ENCODE measurements around the gene ARMC8. TPM values are rescaled to one million over a fixed set of nuclear protein-coding genes. Genes with fewer than 3 reads are reported as not detected.

ARMC8 gene
- total RNA-seq, 1 donor from 2014 or later, result 33.2 TPM

- Histone ChIP-seq H3K79me2 (ENCODE audit: insufficient read depth, low read length) (no peaks in the 10 kb centered on the region), H4K20me1 (ENCODE audit: insufficient read depth, low read length) (no peaks in the 10 kb centered on the region), H3K9ac (ENCODE audit: low read length) (no peak overlapping the region), H3K4me3 (ENCODE audit: insufficient read depth, low read depth, low read length) (no peak overlapping the region), H3K27me3 (ENCODE audit: insufficient read depth, low read length) (no peaks in the 10 kb centered on the region), H3K27ac (ENCODE audit: low read depth, low read length) (no peak overlapping the region), H3K9me3 (ENCODE audit: insufficient read depth, low read depth, low read length) (no peaks in the 10 kb centered on the region), H2AFZ (ENCODE audit: low read depth, low read length) (no peak overlapping the region), H3K4me2 (ENCODE audit: low read length) (no peak overlapping the region), H3K36me3 (ENCODE audit: insufficient read depth, low read length) (peaks cover 3% of the 10 kb centered on the region), H3K4me1 (ENCODE audit: insufficient read depth, low read length) (no peaks in the 10 kb centered on the region)
- Mint-ChIP-seq H3K36me3 (ENCODE audit: low read depth, unreplicated experiment) (peaks cover 9% of the 10 kb centered on the region), H3K27ac (ENCODE audit: unreplicated experiment) (no peak overlapping the region), H3K27me3 (ENCODE audit: low read depth, unreplicated experiment) (no peaks in the 10 kb centered on the region), H3K9me3 (ENCODE audit: unreplicated experiment) (no peaks in the 10 kb centered on the region), H3K4me1 (ENCODE audit: low read depth, unreplicated experiment) (no peaks in the 10 kb centered on the region), H3K4me3 (ENCODE audit: unreplicated experiment) (no peak overlapping the region)
- DNase-seq (ENCODE audit: low read depth) (no peak), FAIRE-seq (no peak)
- no peak for TF ChIP-seq CTCF (IDR thresholded peaks at IDR 0.05; ENCODE audit: insufficient read depth, low read depth, low read length)
- no peak for TF ChIP-seq EZH2 (IDR thresholded peaks at IDR 0.05; ENCODE audit: insufficient read depth, low read length)
Observed at GRCh38 chr3:138282836-138283235, 95.7 kb downstream of the ARMC8 start.

GRCh38 chr3:138284079-138284478, 97.0 kb downstream of the ARMC8 start:
- no peaks in the 10 kb centered on the region for H3K79me2 ChIP-seq (ENCODE audit: insufficient read depth, low read length)
- no peak overlapping the region for H3K4me2 ChIP-seq (ENCODE audit: low read length)
- H3K9ac ChIP-seq (ENCODE audit: low read length), result no peak overlapping the region
- TF ChIP-seq EZH2 (IDR thresholded peaks at IDR 0.05; ENCODE audit: insufficient read depth, low read length) (no peak), CTCF (IDR thresholded peaks at IDR 0.05; ENCODE audit: insufficient read depth, low read depth, low read length) (no peak)
- Mint-ChIP-seq H3K4me1 (ENCODE audit: low read depth, unreplicated experiment) (no peaks in the 10 kb centered on the region), H3K4me3 (ENCODE audit: unreplicated experiment) (no peak overlapping the region), H3K9me3 (ENCODE audit: unreplicated experiment) (no peaks in the 10 kb centered on the region), H3K36me3 (ENCODE audit: low read depth, unreplicated experiment) (peaks cover 9% of the 10 kb centered on the region), H3K27ac (ENCODE audit: unreplicated experiment) (no peak overlapping the region), H3K27me3 (ENCODE audit: low read depth, unreplicated experiment) (no peaks in the 10 kb centered on the region)
- H3K4me3 ChIP-seq (ENCODE audit: insufficient read depth, low read depth, low read length), result no peak overlapping the region
- H3K4me1 ChIP-seq (ENCODE audit: insufficient read depth, low read length), result no peaks in the 10 kb centered on the region
- no peaks in the 10 kb centered on the region for H3K9me3 ChIP-seq (ENCODE audit: insufficient read depth, low read depth, low read length)
- no peak overlapping the region for H2AFZ ChIP-seq (ENCODE audit: low read depth, low read length)
- H4K20me1 ChIP-seq (ENCODE audit: insufficient read depth, low read length), result no peaks in the 10 kb centered on the region
- H3K36me3 ChIP-seq (ENCODE audit: insufficient read depth, low read length), result peaks cover 8% of the 10 kb centered on the region
- H3K27ac ChIP-seq (ENCODE audit: low read depth, low read length), result no peak overlapping the region
- FAIRE-seq (no peak), DNase-seq (ENCODE audit: low read depth) (no peak)
- no peaks in the 10 kb centered on the region for H3K27me3 ChIP-seq (ENCODE audit: insufficient read depth, low read length)

- H3K27me3 Mint-ChIP-seq (ENCODE audit: low read depth, unreplicated experiment), result no peaks in the 10 kb centered on the region
- Histone ChIP-seq H3K36me3 (ENCODE audit: insufficient read depth, low read length) (peaks cover 9% of the 10 kb centered on the region), H3K9me3 (ENCODE audit: insufficient read depth, low read depth, low read length) (no peaks in the 10 kb centered on the region), H3K4me1 (ENCODE audit: insufficient read depth, low read length) (no peaks in the 10 kb centered on the region), H2AFZ (ENCODE audit: low read depth, low read length) (no peak overlapping the region), H3K27me3 (ENCODE audit: insufficient read depth, low read length) (no peaks in the 10 kb centered on the region), H3K27ac (ENCODE audit: low read depth, low read length) (no peak overlapping the region), H4K20me1 (ENCODE audit: insufficient read depth, low read length) (no peaks in the 10 kb centered on the region), H3K9ac (ENCODE audit: low read length) (no peak overlapping the region), H3K79me2 (ENCODE audit: insufficient read depth, low read length) (no peaks in the 10 kb centered on the region), H3K4me3 (ENCODE audit: insufficient read depth, low read depth, low read length) (no peak overlapping the region), H3K4me2 (ENCODE audit: low read length) (no peak overlapping the region)
- H3K4me1 Mint-ChIP-seq (ENCODE audit: low read depth, unreplicated experiment), result no peaks in the 10 kb centered on the region
- no peaks in the 10 kb centered on the region for H3K9me3 Mint-ChIP-seq (ENCODE audit: unreplicated experiment)
- no peak overlapping the region for H3K4me3 Mint-ChIP-seq (ENCODE audit: unreplicated experiment)
- no peak for TF ChIP-seq EZH2 (IDR thresholded peaks at IDR 0.05; ENCODE audit: insufficient read depth, low read length)
- TF ChIP-seq CTCF (IDR thresholded peaks at IDR 0.05; ENCODE audit: insufficient read depth, low read depth, low read length), result no peak
- FAIRE-seq (no peak), DNase-seq (ENCODE audit: low read depth) (no peak)
- peaks cover 12% of the 10 kb centered on the region for H3K36me3 Mint-ChIP-seq (ENCODE audit: low read depth, unreplicated experiment)
- H3K27ac Mint-ChIP-seq (ENCODE audit: unreplicated experiment), result no peak overlapping the region
Observed at GRCh38 chr3:138284957-138285477, 97.9 kb downstream of the ARMC8 start.
